SK-MEL-5 (cell line): ENCODE measurements around the gene ATRIP. TPM values are rescaled to one million over a fixed set of nuclear protein-coding genes. Genes with fewer than 3 reads are reported as not detected.
"Not testable (repeated sequence)": the region's sequence is repeated elsewhere in the genome, so short reads cannot be mapped to it uniquely, and the experiment has no call there.

Source experiments
- DNase-seq: peaks from one replicate; pipeline ENCODE4 v3.0.0-alpha.2; 2016; ENCODE audit warnings: low read depth, low spot score
- in situ Hi-C: cut with HindIII; loops from 2 replicates; pipeline ENCODE4 v1.10.0; 2016; ENCODE audit warnings: low sequenced_read_pairs, high pct_unique_total_duplicates, low pct_unique_long_range_greater_than_20kb
- total RNA-seq: library from RNA; depleted of rRNA; stranded (reverse); fragments of >200 nt; shearing (Covaris generic); gene quantifications from 2 replicates; pipeline ENCODE4 v1.2.3, GENCODE V29; 2014

Gene ATRIP
- total RNA-seq, 1 experiment from 2014 or later, result 7.7 TPM

- in situ Hi-C loops, result no loop called here
- no peak for DNase-seq
Observed at GRCh38 chr3:48456456-48456855, 9.9 kb downstream of the ATRIP start.

GRCh38 chr3:48459331-48459730, 12.8 kb downstream of the ATRIP start:
- DNase-seq, result no peak
- in situ Hi-C loops, result no loop called here

GRCh38 chr3:48459773-48460516, 13.4 kb downstream of the ATRIP start:
- DNase-seq, result no peak
- in situ Hi-C loops, result no loop called here

GRCh38 chr3:48460517-48460902, 14.0 kb downstream of the ATRIP start:
- in situ Hi-C loops, result no loop called here
- no peak for DNase-seq

- in situ Hi-C loops, DNase-seq: not testable (repeated sequence)
Observed at GRCh38 chr3:48461767-48462166, 15.2 kb downstream of the ATRIP start.

- no peak for DNase-seq
- in situ Hi-C loops, result no loop called here
Observed at GRCh38 chr3:48463703-48464102, 17.2 kb downstream of the ATRIP start.

- no peak for DNase-seq
- in situ Hi-C loops, result no loop called here
Observed at GRCh38 chr3:48464713-48465221, 18.2 kb downstream of the ATRIP start.

- DNase-seq, result no peak
- in situ Hi-C loops, result no loop called here
Observed at GRCh38 chr3:48465237-48465530, 18.6 kb downstream of the ATRIP start.

- in situ Hi-C loops, result no loop called here
- peak; percentile 94 for DNase-seq
Observed at GRCh38 chr3:48465531-48466378, 19.2 kb downstream of the ATRIP start.

- in situ Hi-C loops, result no loop called here
- no peak for DNase-seq
Observed at GRCh38 chr3:48466386-48467109, 20.0 kb downstream of the ATRIP start.

GRCh38 chr3:48467110-48467454, 20.5 kb downstream of the ATRIP start:
- in situ Hi-C loops, result no loop called here
- no peak for DNase-seq

GRCh38 chr3:48467473-48468267, 21.1 kb downstream of the ATRIP start:
- DNase-seq, result no peak
- in situ Hi-C loops, result no loop called here

GRCh38 chr3:48468329-48468731, 21.8 kb downstream of the ATRIP start:
- in situ Hi-C loops, result no loop called here
- DNase-seq, result no peak

- no peak for DNase-seq
- in situ Hi-C loops, result no loop called here
Observed at GRCh38 chr3:48469046-48469915, 22.7 kb downstream of the ATRIP start.

GRCh38 chr3:48470286-48470685, 23.7 kb downstream of the ATRIP start:
- no peak for DNase-seq
- in situ Hi-C loops, result no loop called here

- in situ Hi-C loops, result no loop called here
- DNase-seq, result no peak
Observed at GRCh38 chr3:48472673-48472922, 26.1 kb downstream of the ATRIP start.

- in situ Hi-C loops, result no loop called here
- DNase-seq, result peak; percentile 91
Observed at GRCh38 chr3:48472923-48473616, 26.5 kb downstream of the ATRIP start.
